Measurements from ENCODE around the gene GDI1.

GRCh38 chrX:154448484-154448883 is 11.5 kb downstream of the GDI1 start:
- TF ChIP-seq USF2 (IDR thresholded peaks at IDR 0.05; ENCODE audit: low read depth, low read length) = no peak
- TF ChIP-seq CTCF (conservative IDR thresholded peaks at IDR 0.05; ENCODE audit: low read depth, low read length) = no peak
- TF ChIP-seq RAD21 (IDR thresholded peaks at IDR 0.05; ENCODE audit: low read length) = no peak
- TF ChIP-seq MAFK (IDR thresholded peaks at IDR 0.05; ENCODE audit: low read depth, low read length) = no peak
- no peak for TF ChIP-seq MXI1 (IDR thresholded peaks at IDR 0.05; ENCODE audit: borderline replicate concordance, low read depth, low read length)
- no peak for TF ChIP-seq POLR2A (IDR thresholded peaks at IDR 0.05; ENCODE audit: low read depth, low read length)
- no peak for TF ChIP-seq CEBPB (IDR thresholded peaks at IDR 0.05; ENCODE audit: low read depth, low read length)
- TF ChIP-seq SMC3 (IDR thresholded peaks at IDR 0.05; ENCODE audit: low read depth, low read length) = no peak
- no peak for TF ChIP-seq ELK1 (IDR thresholded peaks at IDR 0.05; ENCODE audit: borderline replicate concordance, low read depth, low read length)
- TF ChIP-seq RFX5 (IDR thresholded peaks at IDR 0.05; ENCODE audit: low read depth, low read length) = no peak
- TF ChIP-seq BHLHE40 (IDR thresholded peaks at IDR 0.05; ENCODE audit: low read depth, low read length) = no peak
